Activated T-cell treated with anti-CD3 and anti-CD28 coated beads, Interleukin-2, amount 50 U/mL, for 4 hours (primary cell): ENCODE data around the gene PLXNA1. TPM values are rescaled to one million over a fixed set of nuclear protein-coding genes. Genes with fewer than 3 reads are reported as not detected.

ENCODE experiments used
- ATAC-seq, 2 donors: fragments of 200-7000 bp; cut with Tn5 transposase; one replicate each; pipeline ENCODE4 v1.10.0; 2021
- DNase-seq: peaks from one replicate; pipeline ENCODE4 v3.0.0-alpha.2; 2020
- H3K27me3 Mint-ChIP-seq: one replicate; pipeline ENCODE4 v1.8.0; 2021; ENCODE audit warnings: low read depth, mixed read lengths
- H3K36me3 Mint-ChIP-seq: one replicate; pipeline ENCODE4 v1.8.0; 2022; ENCODE audit warnings: mixed read lengths; ENCODE audit not compliant: insufficient read depth
- H3K4me1 Mint-ChIP-seq: one replicate; pipeline ENCODE4 v1.8.0; 2021; ENCODE audit warnings: low read depth, mixed read lengths
- H3K4me3 Mint-ChIP-seq: one replicate; pipeline ENCODE4 v1.8.0; 2021; ENCODE audit warnings: mild to moderate bottlenecking, moderate library complexity, mixed read lengths
- H3K9me3 Mint-ChIP-seq: one replicate; pipeline ENCODE4 v1.8.0; 2021; ENCODE audit warnings: mixed read lengths
- total RNA-seq, 3 donors: library from RNA; stranded (reverse); gene quantifications; one replicate each; pipeline ENCODE4 v1.2.1, GENCODE V29; 2021

PLXNA1 gene
- total RNA-seq, 3 donors from 2014 or later = 25.6 to 33.1 (median 28.9) TPM

DNA sequence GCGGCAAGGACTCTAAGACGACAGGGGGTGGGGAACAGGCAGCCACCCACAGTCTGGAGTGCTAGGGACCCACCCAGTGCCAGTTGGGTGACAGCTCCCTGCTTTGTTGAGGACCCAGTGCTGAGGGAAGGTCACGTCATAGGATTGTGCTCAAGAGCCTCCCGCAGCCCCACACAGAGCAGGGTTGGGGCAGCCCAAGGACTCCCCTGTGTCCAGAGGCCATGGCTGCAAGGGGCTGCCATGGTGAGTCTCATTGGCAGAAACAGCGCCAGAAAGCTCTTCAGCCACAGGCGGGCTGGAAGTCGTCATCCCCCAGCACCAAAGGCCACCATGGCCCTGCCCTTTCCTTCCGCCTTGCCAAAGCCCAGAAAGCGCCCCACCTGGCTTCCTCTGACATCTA is 37.0 kb upstream of the PLXNA1 start:
- ATAC-seq = no peak
- DNase-seq = no peak
- Mint-ChIP-seq H3K4me3 (no peak overlapping the region), H3K36me3 (peaks cover 12% of the 10 kb centered on the region), H3K4me1 (no peaks in the 10 kb centered on the region), H3K27me3 (no peaks in the 10 kb centered on the region), H3K9me3 (no peaks in the 10 kb centered on the region)

- H3K9me3 Mint-ChIP-seq = no peaks in the 10 kb centered on the region
- no peaks in the 10 kb centered on the region for H3K27me3 Mint-ChIP-seq
- ATAC-seq (no peak), DNase-seq (no peak)
- peaks cover 12% of the 10 kb centered on the region for H3K36me3 Mint-ChIP-seq
- no peaks in the 10 kb centered on the region for H3K4me1 Mint-ChIP-seq
- no peak overlapping the region for H3K4me3 Mint-ChIP-seq
These were observed 36.5 kb upstream of the PLXNA1 start for GRCh38 chr3:126946405-126946804.

GRCh38 chr3:126947429-126947828 is 35.5 kb upstream of the PLXNA1 start:
- H3K36me3 Mint-ChIP-seq = peaks cover 12% of the 10 kb centered on the region
- no peak overlapping the region for H3K4me3 Mint-ChIP-seq
- H3K9me3 Mint-ChIP-seq = no peaks in the 10 kb centered on the region
- DNase-seq (no peak), ATAC-seq (no peak)
- no peaks in the 10 kb centered on the region for H3K27me3 Mint-ChIP-seq
- H3K4me1 Mint-ChIP-seq = no peaks in the 10 kb centered on the region

DNA sequence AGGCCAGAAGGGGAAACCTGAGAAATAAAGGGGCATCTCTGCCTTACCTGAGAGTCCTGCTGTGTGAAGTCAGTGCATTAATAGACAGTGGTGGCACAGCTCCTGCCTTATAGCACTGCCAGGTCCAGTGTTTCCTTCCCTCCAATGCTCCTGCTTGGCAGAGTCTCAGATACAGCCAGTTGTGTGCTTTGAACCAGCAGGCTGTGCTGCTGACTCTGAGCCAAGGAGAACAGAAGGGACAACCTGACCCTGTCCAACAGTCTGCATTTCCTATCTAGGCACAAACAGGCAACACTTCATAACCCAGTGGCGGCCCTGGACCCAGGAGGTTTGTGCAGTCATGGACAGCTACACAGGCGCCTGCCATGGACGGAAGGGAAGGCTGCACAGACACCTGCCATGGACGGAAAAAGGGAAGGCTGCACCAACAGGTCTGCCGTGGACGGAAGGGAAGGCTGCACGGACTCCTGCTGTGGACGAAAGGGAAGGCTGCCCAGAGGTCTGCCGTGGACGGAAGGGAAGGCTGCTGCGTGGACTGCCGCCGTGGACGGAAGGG is 33.9 kb upstream of the PLXNA1 start:
- Mint-ChIP-seq H3K4me3 (no peak overlapping the region), H3K36me3 (peaks cover 9% of the 10 kb centered on the region), H3K9me3 (no peaks in the 10 kb centered on the region), H3K27me3 (no peaks in the 10 kb centered on the region), H3K4me1 (no peaks in the 10 kb centered on the region)
- DNase-seq (no peak), ATAC-seq (no peak)

- Mint-ChIP-seq H3K4me1 (no peaks in the 10 kb centered on the region), H3K36me3 (peaks cover 11% of the 10 kb centered on the region), H3K27me3 (no peaks in the 10 kb centered on the region), H3K4me3 (no peak overlapping the region), H3K9me3 (no peaks in the 10 kb centered on the region)
- ATAC-seq (no peak), DNase-seq (no peak)
These were observed 31.4 kb upstream of the PLXNA1 start for GRCh38 chr3:126951561-126951960.

DNA sequence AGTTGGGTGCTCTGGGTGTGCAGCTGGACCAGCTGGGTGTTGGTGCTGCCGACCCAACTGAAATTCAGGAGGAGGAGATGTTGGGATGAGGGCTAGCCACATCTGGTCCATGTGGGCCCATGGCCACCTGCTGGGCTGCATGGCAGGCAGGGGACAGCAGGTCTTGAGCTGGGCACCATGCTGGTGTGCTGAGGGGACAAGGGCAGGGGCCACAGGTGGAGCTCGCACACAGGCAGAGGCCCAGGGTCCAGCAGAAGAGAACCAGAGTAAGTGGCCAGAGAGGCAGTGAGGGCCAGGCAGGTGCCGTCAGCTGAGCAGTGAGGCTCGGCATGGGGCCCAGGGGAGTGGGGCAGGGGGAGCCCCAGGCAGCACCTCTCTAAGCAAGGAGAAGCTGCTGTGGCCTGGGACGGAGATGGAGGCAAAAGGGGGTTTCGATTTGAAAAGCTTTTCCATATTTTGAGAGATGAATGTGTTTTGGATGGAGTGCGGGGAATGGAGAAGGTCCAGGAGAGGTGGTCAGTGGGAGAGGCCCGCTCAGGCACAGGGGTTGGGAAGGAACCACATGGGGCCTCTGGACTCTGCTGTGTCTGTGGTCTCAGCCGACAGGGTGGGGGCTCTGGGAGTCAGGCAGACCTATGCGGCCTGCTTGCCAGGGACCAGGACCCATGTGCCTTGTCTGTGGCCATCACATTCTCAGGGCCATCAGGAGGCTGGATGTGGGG is 30.5 kb upstream of the PLXNA1 start:
- DNase-seq (no peak), ATAC-seq (no peak)
- Mint-ChIP-seq H3K27me3 (no peaks in the 10 kb centered on the region), H3K4me1 (no peaks in the 10 kb centered on the region), H3K36me3 (peaks cover 11% of the 10 kb centered on the region), H3K4me3 (no peak overlapping the region), H3K9me3 (no peaks in the 10 kb centered on the region)

GRCh38 chr3:126952983-126953660 is 29.8 kb upstream of the PLXNA1 start:
- ATAC-seq (no peak), DNase-seq (no peak)
- Mint-ChIP-seq H3K9me3 (no peaks in the 10 kb centered on the region), H3K27me3 (no peaks in the 10 kb centered on the region), H3K4me1 (no peaks in the 10 kb centered on the region), H3K36me3 (peaks cover 12% of the 10 kb centered on the region), H3K4me3 (no peak overlapping the region)

- Mint-ChIP-seq H3K4me1 (no peaks in the 10 kb centered on the region), H3K4me3 (no peak overlapping the region), H3K36me3 (peaks cover 4% of the 10 kb centered on the region), H3K27me3 (no peaks in the 10 kb centered on the region), H3K9me3 (no peaks in the 10 kb centered on the region)
- DNase-seq (no peak), ATAC-seq (peak; percentile 39 to 56)
These were observed 28.6 kb upstream of the PLXNA1 start for GRCh38 chr3:126954141-126954842.

GRCh38 chr3:126955004-126955790 is 27.7 kb upstream of the PLXNA1 start:
- no peaks in the 10 kb centered on the region for H3K4me1 Mint-ChIP-seq
- no peak for DNase-seq
- no peaks in the 10 kb centered on the region for H3K9me3 Mint-ChIP-seq

GRCh38 chr3:126956361-126956760 is 26.6 kb upstream of the PLXNA1 start:
- Mint-ChIP-seq H3K9me3 (no peaks in the 10 kb centered on the region), H3K4me1 (no peaks in the 10 kb centered on the region), H3K36me3 (peaks cover 7% of the 10 kb centered on the region), H3K4me3 (no peak overlapping the region), H3K27me3 (no peaks in the 10 kb centered on the region)
- DNase-seq (no peak), ATAC-seq (no peak)

More at GRCh38 chr3:126955004-126955790, 27.7 kb upstream of the PLXNA1 start:
- H3K27me3 Mint-ChIP-seq = no peaks in the 10 kb centered on the region
- H3K4me3 Mint-ChIP-seq = no peak overlapping the region
- H3K36me3 Mint-ChIP-seq = peaks cover 4% of the 10 kb centered on the region
- no peak for ATAC-seq

- H3K27me3 Mint-ChIP-seq = no peaks in the 10 kb centered on the region
- no peaks in the 10 kb centered on the region for H3K9me3 Mint-ChIP-seq
- no peak for DNase-seq
- H3K4me3 Mint-ChIP-seq = no peak overlapping the region
- ATAC-seq = no peak
- no peaks in the 10 kb centered on the region for H3K4me1 Mint-ChIP-seq
- H3K36me3 Mint-ChIP-seq = peaks cover 7% of the 10 kb centered on the region
These were observed 25.9 kb upstream of the PLXNA1 start for GRCh38 chr3:126956866-126957650.

GRCh38 chr3:126957776-126958637 is 24.9 kb upstream of the PLXNA1 start:
- Mint-ChIP-seq H3K9me3 (no peaks in the 10 kb centered on the region), H3K27me3 (no peaks in the 10 kb centered on the region), H3K4me1 (no peaks in the 10 kb centered on the region), H3K4me3 (no peak overlapping the region), H3K36me3 (peaks cover 7% of the 10 kb centered on the region)
- ATAC-seq = no peak
- no peak for DNase-seq

GRCh38 chr3:126958638-126959085 is 24.3 kb upstream of the PLXNA1 start:
- ATAC-seq = no peak
- Mint-ChIP-seq H3K4me1 (no peaks in the 10 kb centered on the region), H3K36me3 (peaks cover 7% of the 10 kb centered on the region)

More at GRCh38 chr3:126958638-126959085, 24.3 kb upstream of the PLXNA1 start:
- Mint-ChIP-seq H3K27me3 (no peaks in the 10 kb centered on the region), H3K9me3 (no peaks in the 10 kb centered on the region), H3K4me3 (no peak overlapping the region)
- DNase-seq = no peak
